ENCODE results near the gene ESYT2. TPM values are rescaled to one million over a fixed set of nuclear protein-coding genes. Genes with fewer than 3 reads are reported as not detected.

ESYT2 gene
- total RNA-seq, 1 donor from 2014 or later, result 226 TPM

- DNase-seq (ENCODE audit: low read depth), result no peak
These were observed 87.1 kb downstream of the ESYT2 start for GRCh38 chr7:158742065-158742821.

GRCh38 chr7:158741294-158741666 is 88.0 kb downstream of the ESYT2 start:
- DNase-seq (ENCODE audit: low read depth), result no peak

DNA sequence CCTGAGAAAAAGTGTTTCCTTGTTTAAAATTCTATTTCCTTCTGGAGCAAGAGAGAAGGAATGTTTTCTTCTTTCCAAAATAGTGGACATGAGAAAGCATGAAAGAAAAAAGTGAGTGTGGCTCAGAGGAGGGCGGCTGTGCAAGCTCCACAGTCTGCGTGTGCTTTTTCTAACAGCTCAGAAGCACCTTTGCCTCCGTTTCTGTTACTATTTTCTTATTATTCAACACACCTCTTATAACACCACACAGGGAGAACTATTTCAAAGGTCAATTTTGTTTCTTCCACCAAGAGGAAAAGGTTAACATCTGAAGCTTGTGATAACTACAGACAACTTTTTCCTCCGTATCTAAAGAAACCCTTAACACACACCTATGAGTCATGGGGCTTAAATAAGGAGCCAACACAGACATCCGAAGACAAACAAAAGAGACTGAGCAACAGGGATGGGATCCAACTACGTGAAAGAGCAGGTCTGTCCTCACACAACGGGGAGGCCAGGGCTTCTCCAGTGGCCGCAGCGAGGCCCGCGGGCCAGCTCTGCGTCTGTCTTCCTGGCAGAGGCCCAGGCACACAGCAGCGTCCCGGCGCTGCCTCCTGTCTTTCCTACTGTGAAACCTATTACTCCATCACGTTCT is 88.5 kb downstream of the ESYT2 start:
- DNase-seq (ENCODE audit: low read depth), result peak; percentile 11

DNA sequence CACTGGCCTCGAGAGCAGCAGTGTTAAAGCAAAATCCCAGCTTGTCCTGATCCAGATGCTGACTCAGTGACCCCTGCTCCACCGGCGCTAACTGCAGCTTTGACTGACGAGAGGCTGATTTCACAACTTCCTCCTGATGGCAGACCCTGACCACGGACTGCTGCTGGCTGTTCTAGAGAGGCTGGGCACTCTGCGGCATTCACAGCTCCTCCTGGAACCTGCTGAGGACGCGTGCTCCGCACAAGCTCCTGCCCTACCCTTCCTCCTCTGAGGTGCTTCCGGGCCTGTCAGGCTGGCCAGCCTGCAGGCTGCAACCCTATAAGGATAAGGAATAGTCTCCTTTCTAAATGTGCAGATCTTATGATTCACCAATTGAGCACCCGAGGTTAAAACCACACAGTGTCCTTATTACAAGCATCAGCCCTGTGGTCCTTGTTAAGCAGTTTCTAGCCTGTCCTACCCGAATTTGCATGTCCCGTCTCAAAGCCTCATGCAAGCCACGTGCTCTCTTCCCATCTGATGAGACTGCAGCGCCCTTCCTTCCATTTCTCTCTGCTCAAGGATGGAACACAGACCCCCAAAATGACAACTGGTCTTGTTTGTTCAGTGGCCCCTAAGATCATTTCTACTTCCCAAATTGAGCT is 89.2 kb downstream of the ESYT2 start:
- peak; percentile 80 for DNase-seq (ENCODE audit: low read depth)

DNA sequence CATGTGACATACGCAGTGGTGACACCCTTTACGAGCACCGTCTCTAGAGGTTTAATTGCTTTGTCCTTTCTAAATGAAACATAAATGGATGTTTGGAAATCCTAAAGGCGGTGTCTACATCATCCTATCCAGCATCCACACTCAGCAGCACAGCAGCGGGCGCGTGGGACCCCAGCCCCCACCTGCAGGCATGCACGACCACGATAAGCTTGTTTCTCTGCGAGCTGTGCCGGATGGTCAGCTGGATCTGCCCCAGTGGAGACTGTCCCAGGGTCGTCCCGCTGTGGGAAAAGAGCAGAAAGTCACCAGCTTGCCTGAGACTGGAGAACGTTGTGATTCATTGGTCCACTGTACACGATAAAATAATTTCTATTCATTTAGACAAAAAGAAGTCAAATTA is 90.5 kb downstream of the ESYT2 start:
- DNase-seq (ENCODE audit: low read depth), result no peak

GRCh38 chr7:158737064-158737695 is 92.1 kb downstream of the ESYT2 start:
- no peak for DNase-seq (ENCODE audit: low read depth)

- DNase-seq (ENCODE audit: low read depth), result no peak
These were observed 93.4 kb downstream of the ESYT2 start for GRCh38 chr7:158735935-158736334.

DNA sequence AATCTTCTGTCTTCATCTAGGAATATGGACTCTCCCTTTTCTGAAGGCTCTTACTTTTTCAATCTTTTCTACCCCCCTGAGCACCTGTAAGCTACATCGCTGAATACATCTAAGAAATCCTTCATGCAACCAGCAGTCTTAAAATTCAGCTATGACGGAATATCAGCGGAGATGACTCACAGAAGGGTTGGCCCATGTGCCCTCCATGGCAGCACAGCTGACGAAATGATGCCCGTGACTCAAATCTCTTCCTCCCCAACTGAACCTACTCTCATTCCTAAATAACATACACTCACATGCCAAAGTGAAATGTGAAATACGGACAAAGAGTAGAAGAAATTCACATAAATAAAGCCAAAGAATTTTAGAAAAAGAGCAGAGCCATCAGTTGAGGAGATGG is 94.4 kb downstream of the ESYT2 start:
- DNase-seq (ENCODE audit: low read depth), result no peak

- no peak for DNase-seq (ENCODE audit: low read depth)
These were observed 95.4 kb downstream of the ESYT2 start for GRCh38 chr7:158733775-158734494.

DNA sequence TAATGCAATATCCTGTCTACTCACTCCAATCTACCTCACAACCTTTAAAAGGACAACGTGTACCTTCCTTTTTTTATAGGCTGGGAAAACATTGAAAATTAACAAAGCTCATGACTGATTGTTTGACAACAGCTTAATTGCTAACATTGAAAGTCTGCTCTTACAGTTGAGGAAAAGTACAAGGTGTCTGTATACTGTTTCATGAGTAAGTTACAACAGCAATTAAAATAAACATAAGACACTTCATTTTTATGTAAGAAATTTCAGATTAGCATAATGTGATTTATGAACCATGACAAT is 96.1 kb downstream of the ESYT2 start:
- DNase-seq (ENCODE audit: low read depth), result peak; percentile 14

GRCh38 chr7:158732494-158733219 is 96.7 kb downstream of the ESYT2 start:
- DNase-seq (ENCODE audit: low read depth), result no peak

GRCh38 chr7:158731761-158732160 is 97.5 kb downstream of the ESYT2 start:
- DNase-seq (ENCODE audit: low read depth), result no peak

DNA sequence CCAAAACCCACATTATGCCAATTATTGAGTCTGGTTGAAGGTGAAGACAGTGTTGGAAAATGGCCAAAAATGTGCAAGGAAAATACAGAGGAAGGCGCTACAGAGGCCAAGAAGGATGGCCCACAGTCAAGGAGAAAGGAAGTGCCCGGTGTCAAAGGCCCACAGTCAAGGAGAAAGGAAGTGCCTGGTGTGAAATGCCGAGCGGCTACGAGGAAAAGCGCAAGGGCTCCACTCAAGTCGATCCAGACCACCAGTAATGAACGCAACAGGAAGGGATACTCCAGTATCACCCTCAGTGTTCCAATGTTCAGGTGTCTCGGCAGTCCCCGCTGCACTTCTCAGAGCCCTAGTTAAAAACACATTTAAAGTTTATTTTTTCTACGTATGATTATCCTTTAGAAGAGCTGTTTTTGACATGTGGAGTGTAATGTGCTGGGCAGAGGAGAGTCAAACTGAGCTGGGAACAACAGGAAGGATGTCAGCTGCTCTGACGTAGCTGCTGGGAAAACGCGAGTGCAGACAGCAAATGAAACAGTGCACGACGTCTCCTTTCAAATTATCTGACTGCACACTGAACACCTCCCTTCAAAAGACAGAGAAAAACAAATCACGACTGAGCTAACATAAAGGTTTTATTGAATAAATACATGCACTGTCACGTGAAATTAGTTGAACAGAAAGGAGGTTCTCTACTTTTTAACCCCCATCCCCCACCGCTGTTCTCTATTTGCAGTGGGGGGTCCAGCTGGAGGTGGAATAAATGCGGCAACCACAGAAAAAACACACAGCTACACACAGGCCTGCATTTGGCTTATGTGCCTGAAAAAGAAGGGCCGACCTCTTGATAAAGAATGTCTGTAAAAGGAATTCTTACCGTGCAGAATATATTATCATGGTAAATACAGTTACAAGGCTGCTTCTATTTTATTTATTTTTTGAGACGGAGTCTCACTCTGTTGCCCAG is 98.6 kb downstream of the ESYT2 start:
- no peak for DNase-seq (ENCODE audit: low read depth)

DNA sequence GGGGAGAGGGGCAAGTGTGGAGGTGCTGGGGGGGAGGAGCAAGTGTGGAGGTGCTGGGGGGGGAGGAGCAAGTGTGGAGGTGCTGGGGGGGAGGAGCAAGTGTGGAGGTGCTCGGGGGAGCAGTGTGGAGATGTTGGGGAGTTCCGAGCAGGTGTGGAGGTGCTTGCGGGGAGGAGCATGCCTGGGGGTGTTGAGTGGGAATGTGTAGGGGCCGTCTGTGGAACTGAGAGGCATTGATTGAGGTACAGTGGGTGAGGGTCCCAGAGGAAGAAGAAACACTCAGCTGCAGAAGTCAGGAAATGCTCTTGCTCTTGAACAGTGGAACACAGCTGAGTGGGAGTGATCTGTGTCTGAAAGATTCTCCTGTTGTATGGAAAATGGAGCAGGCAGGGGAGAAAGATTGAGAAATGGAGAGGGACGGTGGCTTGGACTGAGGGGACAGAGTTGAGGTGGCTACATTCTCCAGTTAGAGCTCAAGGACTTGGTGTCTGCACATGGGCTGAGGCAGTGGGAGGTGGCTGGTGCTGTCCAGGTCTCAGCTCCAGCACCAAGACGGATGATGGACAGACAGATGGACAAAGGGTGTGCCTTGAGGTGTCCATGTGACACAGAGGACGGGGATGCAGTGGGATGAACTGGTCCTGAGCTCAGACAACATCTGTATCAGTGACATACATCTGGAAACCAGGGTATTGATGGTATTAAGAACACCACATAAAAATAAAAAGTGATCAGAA is 99.5 kb downstream of the ESYT2 start:
- DNase-seq (ENCODE audit: low read depth), result no peak

DNA sequence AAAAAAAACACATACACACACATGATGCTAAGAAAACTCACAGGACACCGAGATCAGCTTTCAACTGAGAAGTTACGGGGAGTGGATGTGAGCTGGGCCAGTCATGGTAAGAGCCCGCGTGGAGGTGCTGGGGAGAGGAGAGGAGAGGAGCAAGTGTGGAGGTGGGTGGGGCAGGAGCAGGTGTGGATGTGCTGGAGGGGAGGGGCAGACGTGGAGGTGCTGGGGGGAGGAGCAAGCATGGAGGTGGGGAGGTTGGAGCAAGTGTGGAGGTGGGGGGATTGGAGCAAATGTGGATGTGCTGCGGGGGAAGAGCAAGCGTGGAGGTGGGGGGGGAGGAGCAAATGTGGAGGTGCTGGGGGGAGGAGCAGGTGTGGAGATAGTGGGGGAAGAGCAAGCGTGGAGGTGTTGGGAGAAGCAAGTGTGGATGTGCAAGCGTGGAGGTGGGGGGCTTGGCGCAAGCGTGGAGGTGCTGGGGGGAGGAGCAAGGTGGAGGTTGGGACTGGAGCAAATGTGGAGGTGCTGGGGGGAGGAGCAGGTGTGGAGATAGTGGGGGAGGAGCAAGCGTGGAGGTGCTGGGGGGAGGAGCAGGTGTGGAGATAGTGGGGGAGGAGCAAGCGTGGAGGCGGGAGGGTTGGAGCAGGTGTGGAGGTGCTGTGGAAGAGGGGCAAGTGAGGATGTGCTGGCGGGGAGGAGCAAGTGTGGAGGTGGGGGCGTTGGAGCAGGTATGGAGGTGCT is 100.2 kb downstream of the ESYT2 start:
- DNase-seq (ENCODE audit: low read depth), result no peak

- no peak for DNase-seq (ENCODE audit: low read depth)
These were observed 101.6 kb downstream of the ESYT2 start for GRCh38 chr7:158727690-158728089.

DNA sequence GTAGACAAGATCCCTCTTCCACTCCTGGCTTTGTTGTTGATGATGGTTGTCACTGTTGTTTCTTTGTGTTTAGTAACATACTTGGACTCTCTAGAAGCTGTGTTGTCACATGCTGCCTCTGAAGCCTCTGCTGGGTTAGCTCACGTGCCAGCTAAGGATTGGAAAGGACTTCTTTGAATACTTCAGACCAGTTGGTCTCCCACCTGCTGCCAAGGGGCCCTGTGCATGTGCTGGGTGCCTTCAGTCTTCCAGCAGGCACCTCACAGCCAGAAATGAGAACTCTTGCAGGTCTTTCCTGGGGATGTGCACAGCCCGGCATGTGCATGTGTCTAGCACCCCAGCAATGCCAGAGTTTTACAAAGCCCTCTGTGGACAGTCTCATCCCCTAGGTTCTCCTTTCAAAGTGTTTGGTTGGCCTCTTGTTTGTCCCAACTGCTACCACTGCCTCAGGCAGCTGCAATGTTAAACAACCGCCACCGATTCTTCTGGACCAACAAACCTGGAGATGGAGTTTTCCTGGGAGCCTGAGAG is 103.0 kb downstream of the ESYT2 start:
- no peak for DNase-seq (ENCODE audit: low read depth)

DNA sequence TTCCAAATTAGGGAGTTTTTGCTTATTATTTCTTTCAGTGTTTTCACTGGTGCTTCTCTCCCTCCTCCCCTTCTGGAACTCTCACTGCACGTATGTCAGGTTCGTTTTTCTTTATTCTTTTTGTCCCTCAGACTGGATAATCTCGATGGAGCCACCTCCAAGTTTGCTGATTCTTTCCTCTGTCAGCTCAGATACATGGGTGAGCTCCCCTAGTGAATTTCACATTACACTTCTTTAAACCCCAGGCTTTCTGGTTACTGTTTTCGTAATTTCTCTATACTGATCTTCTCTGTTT is 103.9 kb downstream of the ESYT2 start:
- DNase-seq (ENCODE audit: low read depth), result no peak

Measured in renal cortical epithelial cell (primary cell).